ENCODE results near the gene FOXP1. TPM values are rescaled to one million over a fixed set of nuclear protein-coding genes. Genes with fewer than 3 reads are reported as not detected.

Gene FOXP1
- total RNA-seq, 2 donors from 2014 or later, result 119 to 199 TPM

- H3K27ac Mint-ChIP-seq, result peak overlapping the region in 1 of 2 donors; percentile 61
- DNase-seq (ENCODE audit: low spot score in 2 of 2) (no peak), ATAC-seq (no peak)
- peaks cover 0 to 22% of the 10 kb centered on the region in 2 donors for H3K36me3 Mint-ChIP-seq
- no peaks in the 10 kb centered on the region for H3K9me3 Mint-ChIP-seq
Measured at GRCh38 chr3:71244153-71244825, 339.2 kb downstream of the FOXP1 start.

- DNase-seq (ENCODE audit: low spot score in 2 of 2), result no peak
- ATAC-seq, result no peak
- Mint-ChIP-seq H3K9me3 (no peaks in the 10 kb centered on the region), H3K27ac (peak overlapping the region in 1 of 2 donors; percentile 5), H3K36me3 (peaks cover 0 to 11% of the 10 kb centered on the region in 2 donors)
Measured at GRCh38 chr3:71243229-71243628, 340.3 kb downstream of the FOXP1 start.

GRCh38 chr3:71241981-71242560 lies 341.5 kb downstream of the FOXP1 start:
- Mint-ChIP-seq H3K27ac (peak overlapping the region in 1 of 2 donors; percentile 5), H3K9me3 (no peaks in the 10 kb centered on the region), H3K36me3 (peaks cover 0 to 5% of the 10 kb centered on the region in 2 donors)
- ATAC-seq, result no peak
- DNase-seq (ENCODE audit: low spot score in 2 of 2), result no peak

GRCh38 chr3:71241246-71241901 lies 342.2 kb downstream of the FOXP1 start:
- H3K27ac Mint-ChIP-seq, result peak overlapping the region in 1 of 2 donors; percentile 5
- H3K36me3 Mint-ChIP-seq, result peaks cover 3 to 8% of the 10 kb centered on the region in 2 donors
- ATAC-seq (no peak), DNase-seq (ENCODE audit: low spot score in 2 of 2) (no peak)
- H3K9me3 Mint-ChIP-seq, result no peaks in the 10 kb centered on the region

GRCh38 chr3:71240034-71240433 lies 343.5 kb downstream of the FOXP1 start:
- Mint-ChIP-seq H3K9me3 (no peaks in the 10 kb centered on the region), H3K36me3 (peaks cover 7 to 17% of the 10 kb centered on the region in 2 donors), H3K27ac (peak overlapping the region in 1 of 2 donors; percentile 35)
- no peak for ATAC-seq
- DNase-seq (ENCODE audit: low spot score in 2 of 2), result no peak

GRCh38 chr3:71238355-71238757 lies 345.2 kb downstream of the FOXP1 start:
- ATAC-seq, result no peak
- no peak for DNase-seq (ENCODE audit: low spot score in 2 of 2)
- H3K36me3 Mint-ChIP-seq, result peaks cover 13 to 23% of the 10 kb centered on the region in 2 donors

GRCh38 chr3:71237672-71238071 lies 345.9 kb downstream of the FOXP1 start:
- ATAC-seq (no peak), DNase-seq (ENCODE audit: low spot score in 2 of 2) (no peak)
- Mint-ChIP-seq H3K27ac (no peak overlapping the region), H3K36me3 (peaks cover 13 to 24% of the 10 kb centered on the region in 2 donors), H3K9me3 (no peaks in the 10 kb centered on the region)

More at GRCh38 chr3:71238355-71238757, 345.2 kb downstream of the FOXP1 start:
- Mint-ChIP-seq H3K27ac (peak overlapping the region in 1 of 2 donors; percentile 79), H3K9me3 (no peaks in the 10 kb centered on the region)

- DNase-seq (ENCODE audit: low spot score in 2 of 2) (no peak), ATAC-seq (no peak)
- Mint-ChIP-seq H3K36me3 (peaks cover 19 to 31% of the 10 kb centered on the region in 2 donors), H3K9me3 (no peaks in the 10 kb centered on the region), H3K27ac (no peak overlapping the region)
Measured at GRCh38 chr3:71235846-71236245, 347.7 kb downstream of the FOXP1 start.

GRCh38 chr3:71232895-71233294 lies 350.6 kb downstream of the FOXP1 start:
- no peaks in the 10 kb centered on the region for H3K9me3 Mint-ChIP-seq
- H3K27ac Mint-ChIP-seq, result peak overlapping the region; percentile 80 to 93
- ATAC-seq, result peak in 1 of 2 donors; percentile 14
- no peak for DNase-seq (ENCODE audit: low spot score in 2 of 2)
- H3K36me3 Mint-ChIP-seq, result peaks cover 19 to 25% of the 10 kb centered on the region in 2 donors

GRCh38 chr3:71232175-71232679 lies 351.3 kb downstream of the FOXP1 start:
- Mint-ChIP-seq H3K9me3 (no peaks in the 10 kb centered on the region), H3K27ac (peak overlapping the region; percentile 80 to 84), H3K36me3 (peaks cover 19 to 25% of the 10 kb centered on the region in 2 donors)
- peak; percentile 28 to 53 for ATAC-seq
- DNase-seq (ENCODE audit: low spot score in 2 of 2), result no peak

- DNase-seq (ENCODE audit: low spot score in 2 of 2), result no peak
- no peak for ATAC-seq
- Mint-ChIP-seq H3K9me3 (no peaks in the 10 kb centered on the region), H3K36me3 (peaks cover 19 to 25% of the 10 kb centered on the region in 2 donors), H3K27ac (peak overlapping the region; percentile 80 to 84)
Measured at GRCh38 chr3:71231680-71232079, 351.8 kb downstream of the FOXP1 start.

- ATAC-seq (no peak), DNase-seq (ENCODE audit: low spot score in 2 of 2) (no peak)
- Mint-ChIP-seq H3K9me3 (no peaks in the 10 kb centered on the region), H3K27ac (peak overlapping the region in 1 of 2 donors; percentile 69), H3K36me3 (peaks cover 12 to 13% of the 10 kb centered on the region in 2 donors)
Measured at GRCh38 chr3:71229905-71230657, 353.4 kb downstream of the FOXP1 start.

GRCh38 chr3:71228156-71228866 lies 355.2 kb downstream of the FOXP1 start:
- DNase-seq (ENCODE audit: low spot score in 2 of 2) (no peak), ATAC-seq (no peak)
- peak overlapping the region; percentile 97 to 98 for H3K27ac Mint-ChIP-seq
- H3K9me3 Mint-ChIP-seq, result peaks cover 0 to 5% of the 10 kb centered on the region in 2 donors
- peaks cover 7 to 14% of the 10 kb centered on the region in 2 donors for H3K36me3 Mint-ChIP-seq

GRCh38 chr3:71227270-71227661 lies 356.3 kb downstream of the FOXP1 start:
- DNase-seq (ENCODE audit: low spot score in 2 of 2), result no peak
- ATAC-seq, result peak; percentile 2 to 7
- H3K36me3 Mint-ChIP-seq, result peaks cover 8 to 18% of the 10 kb centered on the region in 2 donors
- H3K9me3 Mint-ChIP-seq, result peaks cover 5 to 9% of the 10 kb centered on the region in 2 donors
- H3K27ac Mint-ChIP-seq, result peak overlapping the region; percentile 97 to 98

- DNase-seq (ENCODE audit: low spot score in 2 of 2) (peak; percentile 90 to 98), ATAC-seq (peak; percentile 90 to 92)
- H3K9me3 Mint-ChIP-seq, result peaks cover 5 to 9% of the 10 kb centered on the region in 2 donors
- peaks cover 6 to 15% of the 10 kb centered on the region in 2 donors for H3K36me3 Mint-ChIP-seq
- H3K27ac Mint-ChIP-seq, result peak overlapping the region; percentile 97 to 98
Measured at GRCh38 chr3:71226565-71227269, 356.8 kb downstream of the FOXP1 start.

Measured in activated naive CD4-positive, alpha-beta T cell treated with anti-CD3 and anti-CD28 coated beads, Interleukin-2, amount 50 U/mL, for 72 hours (primary cell).